ENCODE results near the gene PSMC3. TPM values are rescaled to one million over a fixed set of nuclear protein-coding genes. Genes with fewer than 3 reads are reported as not detected.

The PSMC3 gene
- total and polyA plus RNA-seq, 2 donors (not counting 1 experiment from before 2014, with no cell fraction given), result 36.7 to 62.7 TPM

GRCh38 chr11:47399860-47400767 is 26.1 kb downstream of the PSMC3 start:
- Mint-ChIP-seq H3K4me1 (peaks cover 45% of the 10 kb centered on the region), H3K4me3 (peak overlapping the region; percentile 91), H3K27ac (peak overlapping the region; percentile 96), H3K27me3 (no peaks in the 10 kb centered on the region), H3K9me3 (ENCODE audit: insufficient read depth) (no peaks in the 10 kb centered on the region)
- Histone ChIP-seq H3K4me2 (replicated peaks; ENCODE audit: low read depth, low read length, poor library complexity, severe bottlenecking) (peak overlapping the region; percentile 96), H3K9ac (ENCODE audit: low read length) (peak overlapping the region; percentile 90), H3K27me3 (replicated peaks in 1 of 4; ENCODE audit: control extremely low read depth in 1 of 4, control insufficient read depth in 3 of 4, insufficient read depth in 4 of 4, low read length in 3 of 4) (no peaks in the 10 kb centered on the region), H3K4me3 (ENCODE audit: control extremely low read depth in 1 of 5, extremely low read depth in 1 of 5, insufficient read depth in 1 of 5, low read depth in 2 of 5, low read length in 4 of 5) (peak overlapping the region; percentile 71 to 85 (median 81)), H3K4me1 (ENCODE audit: control insufficient read depth in 2 of 2, insufficient read depth in 2 of 2, low read length in 2 of 2) (peaks cover 45 to 53% of the 10 kb centered on the region in 2 donors), H3K27ac (ENCODE audit: low read length in 2 of 2) (peak overlapping the region; percentile 85), H3K36me3 (replicated peaks in 1 of 2; ENCODE audit: control extremely low read depth in 1 of 2, control insufficient read depth in 1 of 2, extremely low read depth in 1 of 2, insufficient read depth in 2 of 2, low read length in 1 of 2) (no peaks in the 10 kb centered on the region), H3K9me3 (ENCODE audit: control extremely low read depth in 1 of 3, control insufficient read depth in 2 of 3, insufficient read depth in 1 of 3, low read length in 2 of 3) (no peaks in the 10 kb centered on the region), H2AFZ (ENCODE audit: insufficient read depth, low read depth, low read length, poor library complexity, severe bottlenecking) (peak overlapping the region; percentile 73), H4K20me1 (ENCODE audit: control insufficient read depth, insufficient read depth, low read length, poor library complexity, severe bottlenecking) (no peaks in the 10 kb centered on the region), H3K79me2 (ENCODE audit: control insufficient read depth, insufficient read depth, low read length) (peaks cover 10% of the 10 kb centered on the region)
- 0% methylated on average over 13 of the region's 47 CpGs for WGBS (ENCODE audit: insufficient coverage)
- CTCF ChIA-PET, result interaction anchor here (1.2 to 19.1 kb wide), 7 partner anchors 10 to 706 kb away, joined by 3 to 345 read pairs (median 6); partner anchors contain the start of gene SPI1
- TF ChIP-seq CTCF (IDR thresholded peaks at IDR 0.05), result no peak
- no peak for TF ChIP-seq EZH2 (IDR thresholded peaks at IDR 0.05; ENCODE audit: borderline replicate concordance, insufficient read depth, low read depth, low read length, poor library complexity, severe bottlenecking)
- DNase-seq, result peak; percentile 71
- intact Hi-C loops (cut with micrococcal nuclease), result loop anchor here (1.0 to 10.0 kb wide), 6 partner anchors 8 to 455 kb away; partner anchors contain the start of genes ACP2, ARFGAP2, CELF1 and SLC39A13
- peak; percentile 82 for ATAC-seq (ENCODE audit: low read depth)
- POLR2A ChIA-PET, result interaction anchor here (0.5 to 3.2 kb wide), 15 partner anchors 8 to 1472 kb away, joined by 3 to 50 read pairs (median 5); partner anchors contain the start of genes ACP2, DDB2, SLC39A13 and SPI1
